Endothelial cell of umbilical vein (primary cell): ENCODE measurements around the gene RGS9. TPM values are rescaled to one million over a fixed set of nuclear protein-coding genes. Genes with fewer than 3 reads are reported as not detected.

Experiments used
- BruUV-seq: library from RNA; stranded (reverse); fragments of 400-500 nt; replicated peaks from 2 replicates; lab custom pipeline; 2021; lab: Mats Ljungman, UMichigan
- CTCF ChIA-PET: fragments of 300-600, 350-600 bp; sonication (Branson Sonifier 250); formaldehyde crosslinking; loops from one replicate; lab custom pipeline; 2021; ENCODE audit warnings: antibody characterized with exemption, inconsistent platforms; lab: Charles Lee
- POLR2A ChIA-PET: fragments of 300-600, 350-600 bp; sonication (Branson Sonifier 250); formaldehyde crosslinking; loops from one replicate; lab custom pipeline; 2021; ENCODE audit warnings: antibody characterized with exemption, inconsistent platforms; lab: Charles Lee
- DNase-seq: peaks from one replicate; pipeline ENCODE4 v3.0.0-alpha.2; 2011; ENCODE audit warnings: low read depth, low spot score
- FAIRE-seq: peaks from 2 replicates; lab custom pipeline; 2011; peaks lifted over from hg19 to GRCh38; lab: Jason Lieb, UNC
- H2AFZ ChIP-seq: 2 replicates; pipeline ENCODE4 v1.6.0; 2012; ENCODE audit warnings: low read depth, low read length, control low read depth, inconsistent platforms
- H3K27ac ChIP-seq: 2 replicates; pipeline ENCODE4 v1.5.1; 2011; ENCODE audit warnings: low read depth, mild to moderate bottlenecking, control low read depth, low read length, moderate library complexity; ENCODE audit not compliant: insufficient read depth
- H3K27me3 ChIP-seq, 2 experiments: 2 replicates each; pipeline versions ENCODE4 v1.6.0 to v1.6.1; 2011; ENCODE audit warnings: low read length in 2 of 2, mixed read lengths in 1 of 2; ENCODE audit not compliant: control insufficient read depth in 2 of 2, insufficient read depth in 2 of 2
- H3K36me3 ChIP-seq, 2 experiments: 2 replicates in 1 of 2; 3 replicates in 1 of 2; pipeline ENCODE4 v1.5.1; 2011; ENCODE audit warnings: low read length in 2 of 2, mild to moderate bottlenecking in 1 of 2, moderate library complexity in 1 of 2; ENCODE audit not compliant: control insufficient read depth in 2 of 2, insufficient read depth in 2 of 2; ENCODE audit errors: extremely low read depth in 1 of 2
- H3K4me1 ChIP-seq: 3 replicates; pipeline ENCODE4 v1.5.1; 2011; ENCODE audit warnings: mild to moderate bottlenecking, low read length; ENCODE audit not compliant: control insufficient read depth, insufficient read depth; ENCODE audit errors: extremely low read depth
- H3K4me2 ChIP-seq: 2 replicates; pipeline ENCODE4 v1.6.1; 2011; ENCODE audit warnings: low read length, control low read depth, mixed read lengths; ENCODE audit not compliant: insufficient read depth
- H3K4me3 ChIP-seq, 3 experiments: fragments of 200-600 bp in 1 of 3; sonication (generic), shearing (Covaris generic) in 1 of 3; replicated peaks in 1 of 3; 2 replicates each; pipeline ENCODE4 v1.5.1; 2011 to 2016; ENCODE audit warnings: control low read depth in 3 of 3, low read length in 3 of 3, mild to moderate bottlenecking in 2 of 3, inconsistent platforms in 1 of 3, low read depth in 1 of 3, moderate library complexity in 1 of 3; ENCODE audit not compliant: insufficient read depth in 1 of 3
- H3K79me2 ChIP-seq: 2 replicates; pipeline ENCODE4 v1.6.0; 2012; ENCODE audit warnings: low read length, inconsistent platforms; ENCODE audit not compliant: control insufficient read depth, insufficient read depth
- H3K9ac ChIP-seq: replicated peaks from 2 replicates; pipeline ENCODE3; 2011; ENCODE audit warnings: low read length, control low read depth; ENCODE audit not compliant: insufficient read depth; ENCODE audit errors: extremely low read depth
- H3K9me1 ChIP-seq: replicated peaks from 3 replicates; pipeline ENCODE4 v1.6.0; 2011; ENCODE audit warnings: mild to moderate bottlenecking, low read length; ENCODE audit not compliant: control insufficient read depth, insufficient read depth; ENCODE audit errors: extremely low read depth
- H3K9me3 ChIP-seq: replicated peaks from 2 replicates; pipeline ENCODE4 v1.5.1; 2012; ENCODE audit warnings: low read length, inconsistent platforms; ENCODE audit not compliant: control insufficient read depth, insufficient read depth
- H4K20me1 ChIP-seq: replicated peaks from 2 replicates; pipeline ENCODE3; 2011; ENCODE audit warnings: mild to moderate bottlenecking, low read length; ENCODE audit not compliant: control insufficient read depth, insufficient read depth; ENCODE audit errors: extremely low read depth
- CTCF ChIP-seq, 2 donors: IDR thresholded peaks; 1 replicate in 1 of 2; 2 replicates in 1 of 2; pipeline ENCODE4 v1.5.1; 2011; ENCODE audit warnings: low read length in 2 of 2, mild to moderate bottlenecking in 2 of 2, moderate library complexity in 2 of 2, control low read depth in 1 of 2, inconsistent platforms in 1 of 2, low read depth in 1 of 2; ENCODE audit not compliant: insufficient read depth in 1 of 2; ENCODE audit errors: extremely low read depth in 1 of 2
- EZH2 ChIP-seq: IDR thresholded peaks from 2 replicates; pipeline ENCODE4 v1.6.1; 2012; ENCODE audit warnings: borderline replicate concordance, low read depth, mild to moderate bottlenecking, moderate library complexity, low read length, inconsistent platforms; ENCODE audit not compliant: severe bottlenecking
- FOS ChIP-seq: IDR thresholded peaks from 2 replicates; pipeline ENCODE4 v1.6.1; 2011; ENCODE audit warnings: mild to moderate bottlenecking, low read length, moderate library complexity, borderline replicate concordance; ENCODE audit not compliant: insufficient read depth
- GATA2 ChIP-seq: IDR thresholded peaks from 2 replicates; pipeline ENCODE4 v1.7.0; 2011; ENCODE audit warnings: low read depth, mild to moderate bottlenecking, moderate library complexity, mixed read lengths, low read length; ENCODE audit not compliant: insufficient read length, insufficient read depth
- JUN ChIP-seq: IDR thresholded peaks from 2 replicates; pipeline ENCODE4 v1.6.1; 2011; ENCODE audit warnings: borderline replicate concordance, low read depth; ENCODE audit not compliant: insufficient read length, insufficient read depth
- MYC ChIP-seq: IDR thresholded peaks from one replicate; pipeline ENCODE4 v1.6.1; 2011; ENCODE audit warnings: mild to moderate bottlenecking, low read depth, low read length
- POLR2A ChIP-seq: IDR thresholded peaks from 2 replicates; pipeline ENCODE4 v1.6.1; 2012; ENCODE audit warnings: low read depth, mild to moderate bottlenecking, control low read depth, low read length
- POLR2AphosphoS5 ChIP-seq: IDR thresholded peaks from 2 replicates; pipeline ENCODE4 v1.6.1; 2012; ENCODE audit warnings: low read depth, mild to moderate bottlenecking, control low read depth, low read length, moderate library complexity; ENCODE audit not compliant: insufficient read depth
- dilution Hi-C: fragments of 300-500 bp; cut with MboI; formaldehyde crosslinking; loops from one replicate; pipeline ENCODE4 v1.15.0; 2019; ENCODE audit warnings: low sequenced_read_pairs; ENCODE audit not compliant: extremely low pct_ligation_motif_present
- intact Hi-C: fragments of 100-400 bp; cut with micrococcal nuclease; formaldehyde crosslinking; loops from one replicate; pipeline ENCODE4 v1.10.0; 2022
- polyA plus RNA-seq, 4 experiments: library from polyadenylated mRNA; depleted of rRNA in 3 of 4; stranded (reverse) in 3 of 4; unstranded in 1 of 4; fragments of >200 nt; gene quantifications; 2 replicates each; pipeline versions ENCODE4 v1.2.1 to v1.2.3, GENCODE V29; 2011 to 2012; ENCODE audit warnings: missing spikeins in 1 of 4
- total RNA-seq: library from RNA; stranded (reverse); gene quantifications from 2 replicates; pipeline ENCODE4 v1.2.3, GENCODE V29; 2021
- TF ChIP-seq, protein P1 (sequence below): IDR thresholded peaks from 2 replicates; pipeline ENCODE4 v1.6.1; 2011; ENCODE audit not compliant: insufficient read depth, insufficient read length

RGS9 gene
- total and polyA plus RNA-seq, 2 donors (not counting 3 experiments of a cell fraction or from before 2014, with no cell fraction given): 0.61 to 1.4 TPM

DNA sequence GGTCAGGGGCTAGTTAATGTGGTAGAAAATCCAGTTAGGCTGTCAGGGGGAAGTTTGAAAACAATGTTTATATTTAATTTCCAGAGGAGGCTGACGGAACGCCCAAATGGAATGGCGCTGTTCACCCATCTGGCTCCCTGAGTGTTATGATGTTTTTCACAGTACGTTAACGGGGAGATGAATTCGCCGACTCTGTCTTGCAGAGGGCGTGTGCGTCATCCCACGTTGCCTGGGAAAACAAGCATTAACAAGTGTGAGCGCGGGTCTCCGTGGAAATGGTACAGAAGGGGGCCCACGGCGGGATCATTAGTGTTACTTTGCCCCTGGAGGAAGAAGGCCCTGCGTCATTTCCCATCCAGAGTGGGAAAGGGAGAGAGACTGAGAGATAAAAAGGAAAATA, 29.6 kb downstream of the RGS9 start:
- ChIA-PET CTCF (no interaction called here), POLR2A (no interaction called here)
- DNase-seq: no peak
- intact Hi-C loops (no loop called here), dilution Hi-C loops (no loop called here)
- TF ChIP-seq POLR2A (no peak), JUN (no peak), GATA2 (no peak), EZH2 (no peak), FOS (no peak), MYC (no peak), CTCF (IDR thresholded peaks at IDR 0.05; ENCODE audit: extremely low read depth in 1 of 2, insufficient read depth in 1 of 2, low read depth in 1 of 2, low read length in 2 of 2) (no peak), POLR2AphosphoS5 (no peak)
- TF ChIP-seq, protein P1, sequence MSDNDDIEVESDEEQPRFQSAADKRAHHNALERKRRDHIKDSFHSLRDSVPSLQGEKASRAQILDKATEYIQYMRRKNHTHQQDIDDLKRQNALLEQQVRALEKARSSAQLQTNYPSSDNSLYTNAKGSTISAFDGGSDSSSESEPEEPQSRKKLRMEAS: no peak
- FAIRE-seq: no peak
- H4K20me1 ChIP-seq: no peaks in the 10 kb centered on the region
- H3K79me2 ChIP-seq: no peaks in the 10 kb centered on the region
- BruUV-seq: no TSS peak
- peaks cover 0 to 9% of the 10 kb centered on the region in 2 experiments for H3K27me3 ChIP-seq
- no peak overlapping the region for H3K4me2 ChIP-seq
- no peaks in the 10 kb centered on the region for H3K9me3 ChIP-seq
- H3K27ac ChIP-seq: no peak overlapping the region
- H2AFZ ChIP-seq: no peak overlapping the region
- H3K36me3 ChIP-seq: no peaks in the 10 kb centered on the region
- H3K4me3 ChIP-seq: no peak overlapping the region
- H3K9ac ChIP-seq: no peak overlapping the region
- H3K9me1 ChIP-seq: no peaks in the 10 kb centered on the region
- H3K4me1 ChIP-seq: peaks cover 13% of the 10 kb centered on the region
